H9 (cell line): ENCODE data around the gene GRM3. TPM values are rescaled to one million over a fixed set of nuclear protein-coding genes. Genes with fewer than 3 reads are reported as not detected.
A peak's percentile ranks its signal among the peaks of the same experiment; 100 is the strongest.

Experiments used
- DNase-seq: peaks from one replicate; pipeline ENCODE4 v3.0.0-alpha.2; 2017
- H2AFZ ChIP-seq: one replicate; pipeline ENCODE4 v1.6.1; 2013; ENCODE audit warnings: mild to moderate bottlenecking, low read length, control low read depth, moderate library complexity
- H2AK5ac ChIP-seq: 2 replicates; pipeline ENCODE4 v1.6.1; 2013; ENCODE audit warnings: low read length, control low read depth, mixed read lengths; ENCODE audit not compliant: insufficient read length
- H2BK120ac ChIP-seq: one replicate; pipeline ENCODE4 v1.6.1; 2013; ENCODE audit warnings: low read depth, mild to moderate bottlenecking, low read length, control low read depth, inconsistent platforms; ENCODE audit not compliant: poor library complexity, severe bottlenecking
- H2BK12ac ChIP-seq: 2 replicates; pipeline ENCODE4 v1.6.1; 2013; ENCODE audit warnings: low read length, control low read depth, mixed read lengths, low read depth; ENCODE audit not compliant: insufficient read length
- H2BK15ac ChIP-seq: 2 replicates; pipeline ENCODE4 v1.6.1; 2013; ENCODE audit warnings: low read depth, low read length, control low read depth
- H2BK20ac ChIP-seq: one replicate; pipeline ENCODE4 v1.6.1; 2013; ENCODE audit warnings: low read depth, mild to moderate bottlenecking, low read length, control low read depth, inconsistent platforms; ENCODE audit not compliant: poor library complexity, severe bottlenecking
- H2BK5ac ChIP-seq: 2 replicates; pipeline ENCODE4 v1.6.1; 2013; ENCODE audit warnings: low read length, control low read depth, mixed read lengths; ENCODE audit not compliant: insufficient read length
- H3K14ac ChIP-seq: 2 replicates; pipeline ENCODE4 v1.6.1; 2013; ENCODE audit warnings: low read length, control low read depth; ENCODE audit not compliant: insufficient read depth
- H3K18ac ChIP-seq: 2 replicates; pipeline ENCODE4 v1.6.1; 2013; ENCODE audit warnings: low read depth, mild to moderate bottlenecking, mixed read lengths, low read length, control low read depth; ENCODE audit not compliant: insufficient read length
- H3K23ac ChIP-seq: 2 replicates; pipeline ENCODE4 v1.6.1; 2013; ENCODE audit warnings: low read length, control low read depth, mixed read lengths, low read depth; ENCODE audit not compliant: insufficient read length
- H3K23me2 ChIP-seq: 2 replicates; pipeline ENCODE4 v1.6.1; 2013; ENCODE audit warnings: low read depth, mild to moderate bottlenecking, mixed read lengths, low read length, control low read depth; ENCODE audit not compliant: insufficient read length, poor library complexity, severe bottlenecking
- H3K27ac ChIP-seq: 2 replicates; pipeline ENCODE4 v1.5.1; 2013; ENCODE audit warnings: low read length, control low read depth, mixed read lengths, low read depth; ENCODE audit not compliant: insufficient read length
- H3K27me3 ChIP-seq: 2 replicates; pipeline ENCODE4 v1.6.1; 2013; ENCODE audit warnings: low read length, control low read depth, inconsistent platforms; ENCODE audit not compliant: insufficient read depth
- H3K4ac ChIP-seq: 2 replicates; pipeline ENCODE4 v1.6.1; 2013; ENCODE audit warnings: low read depth, mild to moderate bottlenecking, control low read depth, inconsistent platforms, low read length, moderate library complexity
- H3K4me1 ChIP-seq: 2 replicates; pipeline ENCODE4 v1.6.1; 2013; ENCODE audit warnings: low read length, control low read depth, inconsistent platforms; ENCODE audit not compliant: insufficient read depth
- H3K4me2 ChIP-seq: 2 replicates; pipeline ENCODE4 v1.6.1; 2013; ENCODE audit warnings: low read length, control low read depth, mixed read lengths; ENCODE audit not compliant: insufficient read length, insufficient read depth
- H3K56ac ChIP-seq: 2 replicates; pipeline ENCODE4 v1.6.1; 2013; ENCODE audit warnings: low read depth, mild to moderate bottlenecking, mixed read lengths, low read length, control low read depth; ENCODE audit not compliant: insufficient read length
- H3K79me1 ChIP-seq: 2 replicates; pipeline ENCODE4 v1.6.1; 2013; ENCODE audit warnings: low read depth, mild to moderate bottlenecking, moderate library complexity, low read length, control low read depth, inconsistent platforms; ENCODE audit not compliant: insufficient read depth, poor library complexity, severe bottlenecking
- H3K79me2 ChIP-seq: 2 replicates; pipeline ENCODE4 v1.6.1; 2013; ENCODE audit warnings: low read length, control low read depth, inconsistent platforms; ENCODE audit not compliant: insufficient read depth
- H3K9ac ChIP-seq: 2 replicates; pipeline ENCODE4 v1.6.1; 2013; ENCODE audit warnings: low read length, control low read depth, mixed read lengths; ENCODE audit not compliant: insufficient read length; ENCODE audit errors: extremely low read depth
- H3K9me3 ChIP-seq: one replicate; pipeline ENCODE4 v1.6.1; 2013; ENCODE audit warnings: low read depth, low read length, inconsistent platforms; ENCODE audit not compliant: control insufficient read depth
- H3T11ph ChIP-seq: one replicate; pipeline ENCODE4 v1.6.1; 2013; ENCODE audit warnings: mild to moderate bottlenecking, low read length, control low read depth, inconsistent platforms
- H4K20me1 ChIP-seq: one replicate; pipeline ENCODE4 v1.6.1; 2013; ENCODE audit not compliant: control insufficient read depth, insufficient read length, insufficient read depth
- H4K5ac ChIP-seq: 2 replicates; pipeline ENCODE4 v1.6.1; 2013; ENCODE audit warnings: low read depth, mild to moderate bottlenecking, mixed read lengths, low read length, control low read depth; ENCODE audit not compliant: insufficient read length
- H4K8ac ChIP-seq: replicated peaks from 2 replicates; pipeline ENCODE4 v1.6.1; 2013; ENCODE audit warnings: low read length, control low read depth, mixed read lengths, low read depth; ENCODE audit not compliant: insufficient read length
- H4K91ac ChIP-seq: 2 replicates; pipeline ENCODE4 v1.6.1; 2013; ENCODE audit warnings: low read depth, mild to moderate bottlenecking, moderate library complexity, mixed read lengths, low read length, control low read depth; ENCODE audit not compliant: insufficient read length
- H3K27ac Mint-ChIP-seq, 3 experiments: 2 replicates in 2 of 3; 3 replicates in 1 of 3; pipeline ENCODE4 v1.8.0; 2020 to 2021; ENCODE audit warnings: mixed read lengths in 3 of 3, mild to moderate bottlenecking in 1 of 3, moderate library complexity in 1 of 3
- H3K27me3 Mint-ChIP-seq: 2 replicates; pipeline ENCODE4 v1.8.0; 2021; ENCODE audit warnings: low read depth, mild to moderate bottlenecking, moderate library complexity, mixed read lengths
- H3K36me3 Mint-ChIP-seq, 3 experiments: 2 replicates in 2 of 3; 3 replicates in 1 of 3; pipeline ENCODE4 v1.8.0; 2020 to 2021; ENCODE audit warnings: low read depth in 3 of 3, mixed read lengths in 3 of 3; ENCODE audit not compliant: insufficient read depth in 1 of 3
- H3K4me1 Mint-ChIP-seq, 2 experiments: 2 replicates each; pipeline ENCODE4 v1.8.0; 2020; ENCODE audit warnings: mixed read lengths in 2 of 2
- H3K4me3 Mint-ChIP-seq, 2 experiments: 2 replicates in 1 of 2; 3 replicates in 1 of 2; pipeline ENCODE4 v1.8.0; 2020 to 2021; ENCODE audit warnings: mild to moderate bottlenecking in 2 of 2, mixed read lengths in 2 of 2, moderate library complexity in 1 of 2
- H3K9me3 Mint-ChIP-seq, 2 experiments: 2 replicates in 1 of 2; 3 replicates in 1 of 2; pipeline ENCODE4 v1.8.0; 2020; ENCODE audit warnings: mild to moderate bottlenecking in 2 of 2, mixed read lengths in 2 of 2, moderate library complexity in 1 of 2
- WGBS: extraction: QIAGEN DNeasy Blood & Tissue Kit; methylation state at CpG from one replicate; pipeline ENCODE4 v1.1.7; 2013; ENCODE audit warnings: missing lambda C conversion rate, low lambda C conversion rate, mixed read lengths; ENCODE audit not compliant: insufficient read length; ENCODE audit errors: extremely low coverage; 5-methylcytosine and 5-hydroxymethylcytosine counted together
- total RNA-seq: library from RNA; stranded (reverse); gene quantifications from 2 replicates; pipeline ENCODE4 v1.2.1, GENCODE V29; 2021
- TF ChIP-seq, protein P1 (sequence below): fragments of 200-600 bp; sonication (generic); conservative IDR thresholded peaks from 3 replicates; pipeline ENCODE4 v1.8.0; 2021; ENCODE audit warnings: antibody characterized with exemption, mild to moderate bottlenecking

Gene GRM3
- total RNA-seq, 1 experiment from 2014 or later, result 0.15 TPM

GRCh38 chr7:86598721-86599120 is 45.0 kb upstream of the GRM3 start:
- Histone ChIP-seq H3K23ac (no peak overlapping the region), H3K4me2 (no peak overlapping the region), H2BK20ac (no peak overlapping the region), H3K27me3 (no peaks in the 10 kb centered on the region), H3K4ac (no peak overlapping the region), H4K20me1 (no peaks in the 10 kb centered on the region), H3K9me3 (no peaks in the 10 kb centered on the region), H3K14ac (no peak overlapping the region), H2BK120ac (no peak overlapping the region), H2AFZ (no peak overlapping the region), H3K9ac (no peak overlapping the region), H2BK12ac (no peak overlapping the region), H2BK15ac (no peak overlapping the region), H3K23me2 (no peaks in the 10 kb centered on the region), H3K27ac (no peak overlapping the region), H4K91ac (no peak overlapping the region), H3K4me1 (no peaks in the 10 kb centered on the region), H2AK5ac (no peak overlapping the region), H3K79me1 (no peaks in the 10 kb centered on the region), H3T11ph (no peak overlapping the region), H2BK5ac (no peak overlapping the region), H3K79me2 (no peaks in the 10 kb centered on the region), H4K5ac (no peak overlapping the region), H3K18ac (no peak overlapping the region), H4K8ac (no peak overlapping the region), H3K56ac (no peak overlapping the region)
- H3K36me3 Mint-ChIP-seq, result 0 out of 7 replicates have a peak, but pooled peaks cover 0 to 3% (median 0%) of the 10 kb centered on the region in 3 experiments
- H3K4me1 Mint-ChIP-seq, result peaks cover 13 to 18% of the 10 kb centered on the region in 2 experiments
- DNase-seq, result peak; percentile 31
- H3K27me3 Mint-ChIP-seq, result no peaks in the 10 kb centered on the region; the same call in 1 of the 2 replicates
- WGBS, result no CpG with 5 or more reads among the region's 9 CpGs
- peaks cover 0 to 5% of the 10 kb centered on the region in 2 experiments; a peak in 3 of 5 replicates for H3K9me3 Mint-ChIP-seq
- no peak overlapping the region; a peak in 1 of 7 replicates for H3K27ac Mint-ChIP-seq
- TF ChIP-seq, protein P1, sequence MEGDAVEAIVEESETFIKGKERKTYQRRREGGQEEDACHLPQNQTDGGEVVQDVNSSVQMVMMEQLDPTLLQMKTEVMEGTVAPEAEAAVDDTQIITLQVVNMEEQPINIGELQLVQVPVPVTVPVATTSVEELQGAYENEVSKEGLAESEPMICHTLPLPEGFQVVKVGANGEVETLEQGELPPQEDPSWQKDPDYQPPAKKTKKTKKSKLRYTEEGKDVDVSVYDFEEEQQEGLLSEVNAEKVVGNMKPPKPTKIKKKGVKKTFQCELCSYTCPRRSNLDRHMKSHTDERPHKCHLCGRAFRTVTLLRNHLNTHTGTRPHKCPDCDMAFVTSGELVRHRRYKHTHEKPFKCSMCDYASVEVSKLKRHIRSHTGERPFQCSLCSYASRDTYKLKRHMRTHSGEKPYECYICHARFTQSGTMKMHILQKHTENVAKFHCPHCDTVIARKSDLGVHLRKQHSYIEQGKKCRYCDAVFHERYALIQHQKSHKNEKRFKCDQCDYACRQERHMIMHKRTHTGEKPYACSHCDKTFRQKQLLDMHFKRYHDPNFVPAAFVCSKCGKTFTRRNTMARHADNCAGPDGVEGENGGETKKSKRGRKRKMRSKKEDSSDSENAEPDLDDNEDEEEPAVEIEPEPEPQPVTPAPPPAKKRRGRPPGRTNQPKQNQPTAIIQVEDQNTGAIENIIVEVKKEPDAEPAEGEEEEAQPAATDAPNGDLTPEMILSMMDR, result no peak
- no peak overlapping the region for H3K4me3 Mint-ChIP-seq
